HFF-Myc (cell line): Measurements from ENCODE around the gene DRC7.
A peak's percentile ranks its signal among the peaks of the same experiment; 100 is the strongest.
"Not testable (repeated sequence)": the region's sequence is repeated elsewhere in the genome, so short reads cannot be mapped to it uniquely, and the experiment has no call there.

Experiments used
- DNase-seq: peaks from one replicate; pipeline ENCODE4 v3.0.0-alpha.2; 2011; ENCODE audit warnings: low read depth; ENCODE audit errors: extremely low read depth
- H3K4me3 ChIP-seq: replicated peaks from 2 replicates; pipeline ENCODE4 v1.5.1; 2011; ENCODE audit warnings: low read depth, mild to moderate bottlenecking, control low read depth, low read length
- CTCF ChIP-seq: IDR thresholded peaks from 2 replicates; pipeline ENCODE4 v1.5.1; 2012; ENCODE audit warnings: mild to moderate bottlenecking, low read depth, low read length, control low read depth; ENCODE audit errors: missing control alignments

DRC7 gene

DNA sequence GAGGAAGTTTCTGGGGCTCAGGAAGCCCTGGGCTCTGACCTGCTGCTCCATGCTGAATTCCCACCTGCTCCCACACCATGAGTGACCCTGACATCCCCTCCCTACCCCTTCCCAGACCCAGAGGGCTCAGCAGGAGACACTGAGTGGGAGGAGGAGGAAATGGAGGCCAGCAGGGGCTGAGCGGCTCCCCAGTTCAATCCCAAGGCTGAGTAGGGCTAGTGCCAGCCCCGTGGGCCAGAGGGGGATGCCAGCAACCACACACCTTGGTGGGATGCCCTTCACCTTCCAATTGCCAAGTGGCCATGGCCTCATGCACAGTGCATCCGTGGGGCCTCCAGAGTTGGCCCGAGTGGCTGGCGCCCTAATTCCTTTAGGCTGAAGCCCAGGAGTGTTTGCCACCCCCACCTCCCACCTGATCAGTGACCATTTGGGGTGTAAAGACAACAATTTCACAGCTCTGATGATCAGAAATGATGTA lies 27.5 kb upstream of the DRC7 start:
- H3K4me3 ChIP-seq = no peak overlapping the region
- no peak for TF ChIP-seq CTCF
- no peak for DNase-seq

DNA sequence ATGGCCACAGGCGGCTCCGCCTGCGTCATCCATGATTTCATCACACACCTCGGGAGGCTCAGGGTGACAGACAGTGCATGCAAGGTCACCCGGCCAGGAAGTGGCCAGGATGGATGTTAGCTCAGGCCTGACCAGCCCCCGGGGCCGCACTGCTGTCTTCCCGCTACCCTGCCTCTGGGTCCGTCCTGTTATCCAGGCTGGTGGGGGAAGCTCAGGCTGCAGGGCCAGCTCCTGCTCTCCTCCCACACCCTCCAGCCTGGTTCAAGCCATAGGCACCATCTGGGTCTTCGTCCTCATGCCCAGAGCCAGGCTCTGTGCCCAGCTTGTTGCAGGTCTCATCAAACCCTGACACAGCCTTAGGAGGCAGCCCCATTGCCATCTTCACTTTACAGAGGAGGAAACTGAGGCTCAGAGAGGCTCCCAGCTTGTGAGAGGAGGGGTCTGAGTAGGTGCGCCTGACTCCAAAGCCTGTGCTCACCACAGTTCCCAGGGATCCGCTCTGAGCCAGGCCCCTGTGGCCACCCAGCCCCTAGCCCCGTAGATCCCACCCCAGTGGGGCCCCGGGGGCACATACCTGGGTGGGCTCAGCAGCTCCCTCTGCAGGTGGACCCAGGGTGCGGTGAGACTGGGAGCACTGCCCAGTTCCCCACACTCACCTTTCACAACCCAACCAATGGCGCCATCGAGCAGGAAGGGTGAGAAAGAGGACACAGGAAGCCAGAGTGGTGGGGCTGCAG lies 26.9 kb upstream of the DRC7 start:
- no peak for DNase-seq
- peak; percentile 17 for TF ChIP-seq CTCF
- no peak overlapping the region for H3K4me3 ChIP-seq

GRCh38 chr16:57668263-57668571 lies 26.4 kb upstream of the DRC7 start, which contains the start of gene ADGRG3:
TSS of gene ADGRG3 (plus strand) at chr16:57668306. CDS start at chr16:57668348, 42 bp downstream.
- TF ChIP-seq CTCF = no peak

GRCh38 chr16:57668630-57669475 lies 25.8 kb upstream of the DRC7 start:
- DNase-seq = no peak
- TF ChIP-seq CTCF = no peak
- H3K4me3 ChIP-seq = no peak overlapping the region

More at GRCh38 chr16:57668263-57668571, 26.4 kb upstream of the DRC7 start, which contains the start of gene ADGRG3:
- no peak within 1 kb of the TSS for H3K4me3 ChIP-seq
- DNase-seq = no peak

GRCh38 chr16:57669476-57670162 lies 25.0 kb upstream of the DRC7 start:
- no peak for DNase-seq
- TF ChIP-seq CTCF = no peak
- no peak overlapping the region for H3K4me3 ChIP-seq

GRCh38 chr16:57670196-57670595 lies 24.4 kb upstream of the DRC7 start:
- no peak for TF ChIP-seq CTCF
- H3K4me3 ChIP-seq = no peak overlapping the region
- DNase-seq = no peak

DNA sequence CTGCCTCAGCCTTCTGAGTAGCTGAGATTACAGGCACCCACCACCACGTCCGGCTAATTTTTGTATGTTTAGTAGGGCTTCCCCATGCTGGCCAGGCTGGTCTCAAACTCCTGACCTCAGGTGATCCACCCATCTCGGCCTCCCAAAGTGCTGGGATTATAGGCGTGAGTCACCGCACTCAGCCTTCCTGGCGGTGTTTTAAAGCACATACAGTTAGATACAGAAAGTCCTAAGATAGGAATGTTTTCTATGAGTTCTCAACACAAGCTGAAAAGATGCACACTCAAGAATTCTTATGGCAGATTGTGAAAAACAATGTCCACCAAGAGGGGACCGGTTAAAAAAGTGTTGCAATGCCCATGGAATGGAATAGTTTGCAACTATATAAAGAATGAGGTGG lies 23.2 kb upstream of the DRC7 start:
- H3K4me3 ChIP-seq, DNase-seq: not testable (repeated sequence)
